HL-60 (cell line): ENCODE measurements around the gene ATP1A1.

Source experiments
- DNase-seq, 2 experiments: peaks; one replicate each; pipeline ENCODE4 v3.0.0-alpha.2; 2010 to 2020; ENCODE audit warnings: low read depth in 1 of 2, low spot score in 1 of 2
- H3K27ac ChIP-seq: fragments of 250-450 bp; sonication (Bioruptor Pico); replicated peaks from 2 replicates; pipeline ENCODE4 v1.5.1; 2020; ENCODE audit warnings: mild to moderate bottlenecking, moderate library complexity
- H3K27me3 ChIP-seq: fragments of 250-450 bp; sonication (Bioruptor Pico); 2 replicates; pipeline ENCODE4 v1.5.1; 2021; ENCODE audit warnings: mild to moderate bottlenecking, moderate library complexity; ENCODE audit not compliant: insufficient read depth, poor library complexity, severe bottlenecking
- H3K4me3 ChIP-seq: replicated peaks from 2 replicates; pipeline ENCODE4 v1.5.1; 2011; ENCODE audit warnings: mild to moderate bottlenecking, control low read depth, low read length; ENCODE audit not compliant: insufficient read depth
- CTCF ChIP-seq: IDR thresholded peaks from one replicate; pipeline ENCODE4 v1.5.1; 2011; ENCODE audit warnings: low read length, control low read depth, inconsistent platforms; ENCODE audit not compliant: insufficient read depth
- GABPA ChIP-seq: IDR thresholded peaks from 2 replicates; pipeline ENCODE4 v1.6.1; 2012; ENCODE audit warnings: low read depth
- POLR2AphosphoS5 ChIP-seq: IDR thresholded peaks from 2 replicates; pipeline ENCODE4 v1.6.1; 2012; ENCODE audit warnings: low read depth
- REST ChIP-seq: IDR thresholded peaks from 2 replicates; pipeline ENCODE4 v1.6.1; 2012; ENCODE audit warnings: low read depth; ENCODE audit not compliant: insufficient replicate concordance
- SPI1 ChIP-seq: IDR thresholded peaks from 2 replicates; pipeline ENCODE4 v1.6.1; 2012; ENCODE audit warnings: low read depth, mild to moderate bottlenecking, borderline replicate concordance

Gene ATP1A1

GRCh38 chr1:116373431-116374352 lies 648 bp downstream of the ATP1A1 start:
- peak; percentile 47 to 65 for DNase-seq
- H3K27me3 ChIP-seq, result no peaks in the 10 kb centered on the region
- peak overlapping the region; percentile 97 for H3K27ac ChIP-seq
- H3K4me3 ChIP-seq, result peak overlapping the region; percentile 69
- TF ChIP-seq REST (no peak), SPI1 (peak; percentile 37; the same call in 1 of the 2 replicates), GABPA (peak; percentile 53), POLR2AphosphoS5 (peak; percentile 66; the same call in 1 of the 2 replicates)

GRCh38 chr1:116374353-116375147 lies 1.5 kb downstream of the ATP1A1 start:
- Histone ChIP-seq H3K4me3 (peak overlapping the region; percentile 69), H3K27me3 (no peaks in the 10 kb centered on the region), H3K27ac (peak overlapping the region; percentile 97)
- no peak for TF ChIP-seq CTCF
- no peak for DNase-seq

- Histone ChIP-seq H3K27ac (no peak overlapping the region), H3K27me3 (no peaks in the 10 kb centered on the region), H3K4me3 (no peak overlapping the region)
- TF ChIP-seq CTCF (no peak), GABPA (no peak), SPI1 (no peak), REST (no peak), POLR2AphosphoS5 (no peak)
- DNase-seq, result no peak
These were observed 2.3 kb downstream of the ATP1A1 start for GRCh38 chr1:116375148-116375886.
